Activated naive CD4-positive, alpha-beta T cell treated with anti-CD3 and anti-CD28 coated beads for 36 hours (primary cell): ENCODE data around the gene CYBA. TPM values are rescaled to one million over a fixed set of nuclear protein-coding genes. Genes with fewer than 3 reads are reported as not detected.
"Not testable (repeated sequence)": the region's sequence is repeated elsewhere in the genome, so short reads cannot be mapped to it uniquely, and the experiment has no call there.

Experiments used
- CTCF ChIA-PET: fragments of 350-600 bp; sonication (Branson Sonifier 250); formaldehyde crosslinking; loops from one replicate; lab custom pipeline; 2021; ENCODE audit warnings: antibody characterized with exemption; lab: Charles Lee
- DNase-seq: peaks from one replicate; pipeline ENCODE4 v3.0.0-alpha.2; 2020
- H3K27ac Mint-ChIP-seq: one replicate; pipeline ENCODE4 v1.8.0; 2021; ENCODE audit warnings: mild to moderate bottlenecking, mixed read lengths
- H3K27me3 Mint-ChIP-seq: one replicate; pipeline ENCODE4 v1.8.0; 2021; ENCODE audit warnings: low read depth, mixed read lengths
- H3K36me3 Mint-ChIP-seq: one replicate; pipeline ENCODE4 v1.8.0; 2021; ENCODE audit warnings: low read depth, mixed read lengths
- H3K4me1 Mint-ChIP-seq: one replicate; pipeline ENCODE4 v1.8.0; 2021; ENCODE audit warnings: low read depth, mixed read lengths
- H3K4me3 Mint-ChIP-seq: one replicate; pipeline ENCODE4 v1.8.0; 2021; ENCODE audit warnings: mild to moderate bottlenecking, moderate library complexity, mixed read lengths
- H3K9me3 Mint-ChIP-seq: one replicate; pipeline ENCODE4 v1.8.0; 2021; ENCODE audit warnings: mixed read lengths
- intact Hi-C: fragments of 100-400 bp; cut with micrococcal nuclease; formaldehyde crosslinking; loops from one replicate; pipeline ENCODE4 v1.15.1; 2023
- total RNA-seq, 2 experiments: library from RNA; stranded (reverse); gene quantifications; one replicate each; pipeline ENCODE4 v1.2.3, GENCODE V29; 2021

The CYBA gene
- total RNA-seq, 2 experiments from 2014 or later, result 167 to 180 TPM

- Mint-ChIP-seq H3K27ac (no peak overlapping the region), H3K4me3 (no peak overlapping the region), H3K4me1 (no peaks in the 10 kb centered on the region), H3K36me3 (peaks cover 2% of the 10 kb centered on the region), H3K27me3 (no peaks in the 10 kb centered on the region), H3K9me3 (no peaks in the 10 kb centered on the region)
- intact Hi-C loops, result no loop called here
- no peak for DNase-seq
- CTCF ChIA-PET, result interaction anchor here (0.8 to 1.0 kb wide), 2 partner anchors 12 to 67 kb away, joined by 3 to 4 read pairs; no protein-coding TSS in a partner anchor
Measured at GRCh38 chr16:88669980-88670379, 19.1 kb upstream of the CYBA start.

GRCh38 chr16:88669493-88669892, 18.6 kb upstream of the CYBA start:
- intact Hi-C loops, DNase-seq, H3K9me3 Mint-ChIP-seq, H3K36me3 Mint-ChIP-seq, H3K27me3 Mint-ChIP-seq, H3K4me1 Mint-ChIP-seq, H3K27ac Mint-ChIP-seq, H3K4me3 Mint-ChIP-seq: not testable (repeated sequence)
- CTCF ChIA-PET, result interaction anchor here (0.8 to 1.0 kb wide), 2 partner anchors 12 to 68 kb away, joined by 3 to 4 read pairs; no protein-coding TSS in a partner anchor

GRCh38 chr16:88667461-88667860, 16.6 kb upstream of the CYBA start:
- CTCF ChIA-PET, result interaction anchor here (1.2 kb wide), 1 partner anchor 15 kb away, joined by 4 read pairs; no protein-coding TSS in a partner anchor
- Mint-ChIP-seq H3K4me3 (no peak overlapping the region), H3K4me1 (peaks cover 4% of the 10 kb centered on the region), H3K27ac (no peak overlapping the region), H3K27me3 (no peaks in the 10 kb centered on the region), H3K36me3 (peaks cover 2% of the 10 kb centered on the region), H3K9me3 (no peaks in the 10 kb centered on the region)
- intact Hi-C loops, result no loop called here
- no peak for DNase-seq

- Mint-ChIP-seq H3K9me3 (no peaks in the 10 kb centered on the region), H3K36me3 (peaks cover 2% of the 10 kb centered on the region), H3K27ac (no peak overlapping the region), H3K27me3 (no peaks in the 10 kb centered on the region), H3K4me1 (peaks cover 13% of the 10 kb centered on the region), H3K4me3 (no peak overlapping the region)
- intact Hi-C loops, result no loop called here
- no peak for DNase-seq
- CTCF ChIA-PET, result interaction anchor here (0.8 to 1.1 kb wide), 2 partner anchors 10 to 15 kb away, joined by 3 read pairs; partner anchors contain the start of gene CYBA
Measured at GRCh38 chr16:88665570-88665969, 14.7 kb upstream of the CYBA start.

GRCh38 chr16:88665148-88665547, 14.3 kb upstream of the CYBA start:
- intact Hi-C loops, result no loop called here
- CTCF ChIA-PET, result interaction anchor here (1.1 kb wide), 1 partner anchor 10 kb away, joined by 3 read pairs; no protein-coding TSS in a partner anchor
- no peak for DNase-seq
- peak overlapping the region; percentile 8 for H3K4me3 Mint-ChIP-seq
- H3K27me3 Mint-ChIP-seq, result no peaks in the 10 kb centered on the region
- H3K36me3 Mint-ChIP-seq, result peaks cover 2% of the 10 kb centered on the region
- H3K9me3 Mint-ChIP-seq, result no peaks in the 10 kb centered on the region
- no peak overlapping the region for H3K27ac Mint-ChIP-seq
- H3K4me1 Mint-ChIP-seq, result peaks cover 13% of the 10 kb centered on the region

- Mint-ChIP-seq H3K4me1 (peaks cover 13% of the 10 kb centered on the region), H3K9me3 (no peaks in the 10 kb centered on the region), H3K4me3 (peak within 1 kb of the TSS; percentile 90), H3K27ac (peak within 1 kb of the TSS; percentile 86), H3K27me3 (no peaks in the 10 kb centered on the region), H3K36me3 (peaks cover 2% of the 10 kb centered on the region)
- intact Hi-C loops, result loop anchor here (1.0 kb wide), 6 partner anchors 12 to 93 kb away; partner anchors contain the start of genes CTU2, CYBA, RNF166 and SNAI3
- DNase-seq, result peak; percentile 97
- CTCF ChIA-PET, result no interaction called here
Measured at GRCh38 chr16:88662843-88663606, 12.2 kb upstream of the CYBA start, which contains the start of gene MVD. Gene MVD (minus strand): TSS chr16:88663091. CDS start chr16:88663080, 11 bp downstream.

GRCh38 chr16:88662222-88662842, 11.5 kb upstream of the CYBA start:
- CTCF ChIA-PET, result no interaction called here
- intact Hi-C loops, result no loop called here
- H3K4me1 Mint-ChIP-seq, result peaks cover 13% of the 10 kb centered on the region
- peak; percentile 44 for DNase-seq
- peaks cover 2% of the 10 kb centered on the region for H3K36me3 Mint-ChIP-seq
- peak overlapping the region; percentile 79 for H3K27ac Mint-ChIP-seq
- H3K9me3 Mint-ChIP-seq, result no peaks in the 10 kb centered on the region
- peak overlapping the region; percentile 90 for H3K4me3 Mint-ChIP-seq
- no peaks in the 10 kb centered on the region for H3K27me3 Mint-ChIP-seq

GRCh38 chr16:88661468-88661867, 10.6 kb upstream of the CYBA start:
- CTCF ChIA-PET, result no interaction called here
- no peaks in the 10 kb centered on the region for H3K9me3 Mint-ChIP-seq
- peaks cover 2% of the 10 kb centered on the region for H3K36me3 Mint-ChIP-seq
- H3K4me1 Mint-ChIP-seq, result peaks cover 13% of the 10 kb centered on the region
- intact Hi-C loops, result no loop called here
- H3K27me3 Mint-ChIP-seq, result no peaks in the 10 kb centered on the region
- peak overlapping the region; percentile 27 for H3K4me3 Mint-ChIP-seq
- H3K27ac Mint-ChIP-seq, result no peak overlapping the region
- no peak for DNase-seq

GRCh38 chr16:88659160-88659559, 8.3 kb upstream of the CYBA start:
- intact Hi-C loops, result no loop called here
- DNase-seq, result no peak
- Mint-ChIP-seq H3K36me3 (peaks cover 7% of the 10 kb centered on the region), H3K9me3 (no peaks in the 10 kb centered on the region), H3K27ac (no peak overlapping the region), H3K27me3 (no peaks in the 10 kb centered on the region), H3K4me1 (peaks cover 13% of the 10 kb centered on the region), H3K4me3 (no peak overlapping the region)
- CTCF ChIA-PET, result no interaction called here

- H3K27ac Mint-ChIP-seq, result no peak overlapping the region
- H3K27me3 Mint-ChIP-seq, result no peaks in the 10 kb centered on the region
- intact Hi-C loops, result no loop called here
- no peaks in the 10 kb centered on the region for H3K9me3 Mint-ChIP-seq
- CTCF ChIA-PET, result no interaction called here
- no peak overlapping the region for H3K4me3 Mint-ChIP-seq
- peaks cover 10% of the 10 kb centered on the region for H3K4me1 Mint-ChIP-seq
- DNase-seq, result no peak
- peaks cover 7% of the 10 kb centered on the region for H3K36me3 Mint-ChIP-seq
Measured at GRCh38 chr16:88658714-88659113, 7.9 kb upstream of the CYBA start.

GRCh38 chr16:88657371-88657770, 6.5 kb upstream of the CYBA start:
- peaks cover 7% of the 10 kb centered on the region for H3K36me3 Mint-ChIP-seq
- intact Hi-C loops, result no loop called here
- DNase-seq, result no peak
- H3K4me1 Mint-ChIP-seq, result peaks cover 10% of the 10 kb centered on the region
- H3K4me3 Mint-ChIP-seq, result no peak overlapping the region
- CTCF ChIA-PET, result no interaction called here
- no peaks in the 10 kb centered on the region for H3K9me3 Mint-ChIP-seq
- no peaks in the 10 kb centered on the region for H3K27me3 Mint-ChIP-seq
- H3K27ac Mint-ChIP-seq, result no peak overlapping the region

GRCh38 chr16:88656291-88656980, 5.6 kb upstream of the CYBA start:
- no peak for DNase-seq
- H3K27me3 Mint-ChIP-seq, result no peaks in the 10 kb centered on the region
- H3K36me3 Mint-ChIP-seq, result peaks cover 7% of the 10 kb centered on the region
- H3K27ac Mint-ChIP-seq, result no peak overlapping the region
- CTCF ChIA-PET, result no interaction called here
- no peaks in the 10 kb centered on the region for H3K9me3 Mint-ChIP-seq
- peaks cover 12% of the 10 kb centered on the region for H3K4me1 Mint-ChIP-seq
- intact Hi-C loops, result no loop called here
- H3K4me3 Mint-ChIP-seq, result no peak overlapping the region
